Stimulated activated naive CD8-positive, alpha-beta T cell treated with anti-CD3 and anti-CD28 coated beads, Interleukin-15, Interleukin-2, amounts not matched to agents 100 U/mL and 50 U/mL, for 24 hours (primary cell): ENCODE measurements around the gene ZNF804A.

ENCODE experiments used
- ATAC-seq: fragments of 150-1000 bp; cut with Tn5 transposase; one replicate; pipeline ENCODE4 v1.10.0; 2021
- DNase-seq: peaks from one replicate; pipeline ENCODE4 v3.0.0; 2021

Gene ZNF804A

DNA sequence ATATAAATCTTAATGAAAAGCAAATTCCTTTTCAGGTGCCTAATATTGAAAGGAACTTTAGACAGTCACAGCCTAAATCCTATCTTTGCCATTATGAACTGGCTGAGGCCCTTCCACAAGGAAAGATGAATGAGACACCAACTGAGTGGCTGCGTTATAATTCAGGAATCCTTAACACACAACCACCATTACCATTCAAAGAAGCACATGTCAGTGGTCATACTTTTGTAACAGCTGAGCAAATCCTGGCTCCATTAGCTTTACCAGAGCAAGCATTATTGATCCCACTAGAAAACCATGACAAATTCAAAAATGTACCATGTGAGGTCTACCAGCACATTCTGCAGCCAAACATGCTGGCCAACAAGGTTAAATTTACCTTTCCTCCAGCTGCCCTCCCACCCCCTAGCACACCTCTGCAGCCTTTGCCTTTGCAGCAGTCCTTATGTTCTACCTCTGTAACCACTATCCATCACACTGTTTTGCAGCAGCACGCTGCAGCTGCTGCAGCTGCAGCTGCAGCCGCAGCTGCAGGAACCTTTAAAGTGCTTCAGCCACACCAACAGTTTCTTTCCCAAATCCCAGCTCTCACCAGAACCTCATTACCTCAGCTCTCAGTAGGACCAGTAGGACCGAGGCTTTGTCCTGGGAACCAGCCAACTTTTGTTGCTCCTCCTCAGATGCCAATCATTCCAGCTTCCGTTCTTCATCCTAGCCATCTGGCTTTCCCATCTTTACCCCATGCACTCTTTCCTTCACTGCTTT is 340.1 kb downstream of the ZNF804A start:
- no peak for ATAC-seq
- no peak for DNase-seq

- DNase-seq: no peak
- ATAC-seq: no peak
These were observed 347.0 kb downstream of the ZNF804A start for GRCh38 chr2:184945326-184945725.

GRCh38 chr2:184945824-184946223 is 347.5 kb downstream of the ZNF804A start:
- DNase-seq (no peak), ATAC-seq (no peak)

DNA sequence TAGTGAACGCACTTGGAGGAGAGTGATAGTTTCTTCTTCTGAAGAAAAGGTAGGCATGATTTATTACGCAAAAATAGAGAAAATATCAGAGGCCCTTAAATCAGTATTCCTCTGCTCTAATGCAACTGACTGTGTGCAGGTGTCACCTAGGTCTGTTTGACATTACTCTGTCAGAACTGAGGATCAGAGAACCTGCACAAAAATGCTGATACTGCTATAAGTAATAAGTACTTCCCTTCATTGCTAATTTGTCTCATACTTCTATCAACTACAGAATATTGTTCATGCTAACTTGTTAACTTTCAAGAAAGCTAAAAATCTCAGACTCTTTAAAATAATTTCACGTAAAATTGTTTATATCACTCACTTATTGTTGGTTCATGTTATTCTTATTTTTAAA is 358.5 kb downstream of the ZNF804A start:
- ATAC-seq (no peak), DNase-seq (no peak)

- DNase-seq (no peak), ATAC-seq (no peak)
These were observed 373.3 kb downstream of the ZNF804A start for GRCh38 chr2:184971546-184972068.
